WTC11 (cell line): Measurements from ENCODE around the gene FAM13B. TPM values are rescaled to one million over a fixed set of nuclear protein-coding genes. Genes with fewer than 3 reads are reported as not detected.
A peak's percentile ranks its signal among the peaks of the same experiment; 100 is the strongest.

ENCODE experiments used
- ATAC-seq: fragments of 200-7000 bp; cut with Tn5 transposase; 2 replicates; pipeline ENCODE4 v1.10.0; 2021; ENCODE audit warnings: mild to moderate bottlenecking, moderate library complexity
- Bru-seq: library from RNA; stranded (reverse); fragments of 400-500 nt; gene quantifications from one replicate; lab custom pipeline; 2021; lab: Mats Ljungman, UMichigan
- CTCF ChIA-PET: fragments of 300-600 bp; sonication (Branson Sonifier 250); formaldehyde crosslinking; loops from one replicate; lab custom pipeline; 2021; ENCODE audit warnings: antibody characterized with exemption; lab: Charles Lee
- POLR2A ChIA-PET: fragments of 350-600 bp; sonication (Branson Sonifier 250); formaldehyde crosslinking; loops from one replicate; lab custom pipeline; 2021; ENCODE audit warnings: antibody characterized with exemption; lab: Charles Lee
- DNase-seq: peaks from one replicate; pipeline ENCODE4 v3.0.0; 2021; ENCODE audit warnings: low spot score
- H3K27ac Mint-ChIP-seq: 2 replicates; pipeline ENCODE4 v1.8.0; 2021; ENCODE audit warnings: mixed read lengths
- H3K27me3 Mint-ChIP-seq: 2 replicates; pipeline ENCODE4 v1.8.0; 2021; ENCODE audit warnings: low read depth, mild to moderate bottlenecking, moderate library complexity, mixed read lengths
- H3K36me3 Mint-ChIP-seq: 2 replicates; pipeline ENCODE4 v1.8.0; 2021; ENCODE audit warnings: mixed read lengths
- H3K4me1 Mint-ChIP-seq: 2 replicates; pipeline ENCODE4 v1.8.0; 2022; ENCODE audit warnings: mixed read lengths
- H3K4me3 Mint-ChIP-seq: 2 replicates; pipeline ENCODE4 v1.8.0; 2021; ENCODE audit warnings: mild to moderate bottlenecking, moderate library complexity, mixed read lengths
- H3K9me3 Mint-ChIP-seq: 2 replicates; pipeline ENCODE4 v1.8.0; 2021; ENCODE audit warnings: mixed read lengths
- CREB1 ChIP-seq: sonication (generic); formaldehyde crosslinking; IDR thresholded peaks from 2 replicates; pipeline ENCODE4 v1.8.0; 2023; ENCODE audit warnings: mild to moderate bottlenecking, missing genetic modification reagents
- EMX1 ChIP-seq: fragments of 250-450 bp; sonication (Bioruptor Pico); IDR thresholded peaks from 2 replicates; pipeline ENCODE4 v1.8.0; 2021; ENCODE audit warnings: mild to moderate bottlenecking
- GABPB1 ChIP-seq: sonication (generic); formaldehyde crosslinking; IDR thresholded peaks from 2 replicates; pipeline ENCODE4 v1.8.1; 2023; ENCODE audit warnings: mild to moderate bottlenecking, missing genetic modification reagents
- HMGA2 ChIP-seq: fragments of 250-450 bp; sonication (Bioruptor Pico); IDR thresholded peaks from 2 replicates; pipeline ENCODE4 v1.4.0; 2021; ENCODE audit warnings: mild to moderate bottlenecking, moderate library complexity
- MXD4 ChIP-seq: fragments of 250-450 bp; sonication (Bioruptor Pico); IDR thresholded peaks from 2 replicates; pipeline ENCODE4 v1.8.0; 2021; ENCODE audit warnings: mild to moderate bottlenecking, moderate library complexity, borderline replicate concordance
- NFYB ChIP-seq: sonication (generic); formaldehyde crosslinking; conservative IDR thresholded peaks from 2 replicates; pipeline ENCODE4 v1.8.0; 2022; ENCODE audit warnings: low read depth, missing genetic modification reagents
- NR1H2 ChIP-seq: sonication (generic); formaldehyde crosslinking; IDR thresholded peaks from 2 replicates; pipeline ENCODE4 v1.9.0; 2021; ENCODE audit warnings: mild to moderate bottlenecking, moderate library complexity, missing genetic modification reagents
- NR3C1 ChIP-seq: sonication (generic); formaldehyde crosslinking; conservative IDR thresholded peaks from 2 replicates; pipeline ENCODE4 v1.8.1; 2023; ENCODE audit warnings: low read depth, mild to moderate bottlenecking, missing genetic modification reagents
- TEAD1 ChIP-seq: sonication (generic); formaldehyde crosslinking; IDR thresholded peaks from 2 replicates; pipeline ENCODE4 v1.8.0; 2022; ENCODE audit warnings: mild to moderate bottlenecking, missing genetic modification reagents
- TP53 ChIP-seq: sonication (generic); formaldehyde crosslinking; IDR thresholded peaks from 2 replicates; pipeline ENCODE4 v1.8.1; 2023; ENCODE audit warnings: mild to moderate bottlenecking, missing genetic modification reagents
- ZNF263 ChIP-seq: sonication (generic); formaldehyde crosslinking; IDR thresholded peaks from 2 replicates; pipeline ENCODE4 v1.8.1; 2022; ENCODE audit warnings: low read depth, mild to moderate bottlenecking, moderate library complexity, missing genetic modification reagents
- ZNF396 ChIP-seq: fragments of 250-450 bp; sonication (Bioruptor Pico); IDR thresholded peaks from 2 replicates; pipeline ENCODE4 v1.8.0; 2021; ENCODE audit warnings: mild to moderate bottlenecking, moderate library complexity, borderline replicate concordance
- ZNF416 ChIP-seq: fragments of 250-450 bp; sonication (Bioruptor Pico); IDR thresholded peaks from 2 replicates; pipeline ENCODE4 v1.9.0; 2021; ENCODE audit warnings: mild to moderate bottlenecking, inconsistent platforms
- long read RNA-seq, 3 experiments: library from RNA in 1 of 3; library from capped mRNA in 1 of 3; library from polyadenylated mRNA in 1 of 3; unstranded in 2 of 3; stranded (forward) in 1 of 3; transcript quantifications; one replicate each; pipeline ENCODE4 v2.0.0, GENCODE V29; 2021
- total RNA-seq: library from RNA; stranded (reverse); gene quantifications from 3 replicates; pipeline ENCODE4 v1.2.3, GENCODE V29; 2021
- TF ChIP-seq, protein P1 (sequence below): fragments of 200-600 bp; IDR thresholded peaks from 2 replicates; pipeline ENCODE4 v1.8.0; 2022; ENCODE audit warnings: antibody characterized with exemption
- TF ChIP-seq, protein P2 (sequence below): fragments of 250-450 bp; sonication (Bioruptor Pico); IDR thresholded peaks from 2 replicates; pipeline ENCODE4 v1.9.0; 2021; ENCODE audit warnings: moderate library complexity, mild to moderate bottlenecking, inconsistent platforms, borderline replicate concordance
- TF ChIP-seq, protein P3 (sequence below): sonication (generic); formaldehyde crosslinking; IDR thresholded peaks from 2 replicates; pipeline ENCODE4 v1.8.0; 2022; ENCODE audit warnings: mild to moderate bottlenecking, missing genetic modification reagents
- TF ChIP-seq, protein P4 (sequence below): sonication (generic); formaldehyde crosslinking; conservative IDR thresholded peaks from 2 replicates; pipeline ENCODE4 v1.8.1; 2023; ENCODE audit warnings: mild to moderate bottlenecking, low read depth, missing genetic modification reagents, moderate library complexity
- TF ChIP-seq, protein P5 (sequence below): fragments of 250-450 bp; sonication (Bioruptor Pico); IDR thresholded peaks from 2 replicates; pipeline ENCODE4 v1.9.0; 2021; ENCODE audit warnings: mild to moderate bottlenecking
- TF ChIP-seq, protein P6 (sequence below): sonication (generic); formaldehyde crosslinking; IDR thresholded peaks from 2 replicates; pipeline ENCODE4 v1.8.0; 2022; ENCODE audit warnings: mild to moderate bottlenecking, missing genetic modification reagents
- TF ChIP-seq, protein P7 (sequence below): sonication (generic); formaldehyde crosslinking; IDR thresholded peaks from 2 replicates; pipeline ENCODE4 v1.8.1; 2023; ENCODE audit warnings: mild to moderate bottlenecking, moderate library complexity, missing genetic modification reagents
- TF ChIP-seq, protein P8 (sequence below): sonication (generic); formaldehyde crosslinking; IDR thresholded peaks from 2 replicates; pipeline ENCODE4 v1.8.1; 2022; ENCODE audit warnings: low read depth, mild to moderate bottlenecking, moderate library complexity, missing genetic modification reagents, borderline replicate concordance

Gene FAM13B
- 14.3 to 15.6 TPM (median 15.2 TPM) in 3 replicates for total RNA-seq
- Bru-seq, nascent RNA, result percentile 86 among the genes with signal in this experiment
- long read RNA-seq, experiment 1, full-length matches to known transcripts, result 4 of 19 reads
- long read RNA-seq, experiment 1, partial matches to known transcripts, result 4 of 19 reads
- long read RNA-seq, experiment 1, other reads (novel, unspliced or antisense), result 11 of 19 reads
- long read RNA-seq, experiment 2, full-length matches to known transcripts, result 1 of 14 reads
- long read RNA-seq, experiment 2, partial matches to known transcripts, result 5 of 14 reads
- long read RNA-seq, experiment 2, other reads (novel, unspliced or antisense), result 8 of 14 reads
- long read RNA-seq, experiment 3, partial matches to known transcripts, result 1 of 5 reads
- long read RNA-seq, experiment 3, other reads (novel, unspliced or antisense), result 4 of 5 reads

DNA sequence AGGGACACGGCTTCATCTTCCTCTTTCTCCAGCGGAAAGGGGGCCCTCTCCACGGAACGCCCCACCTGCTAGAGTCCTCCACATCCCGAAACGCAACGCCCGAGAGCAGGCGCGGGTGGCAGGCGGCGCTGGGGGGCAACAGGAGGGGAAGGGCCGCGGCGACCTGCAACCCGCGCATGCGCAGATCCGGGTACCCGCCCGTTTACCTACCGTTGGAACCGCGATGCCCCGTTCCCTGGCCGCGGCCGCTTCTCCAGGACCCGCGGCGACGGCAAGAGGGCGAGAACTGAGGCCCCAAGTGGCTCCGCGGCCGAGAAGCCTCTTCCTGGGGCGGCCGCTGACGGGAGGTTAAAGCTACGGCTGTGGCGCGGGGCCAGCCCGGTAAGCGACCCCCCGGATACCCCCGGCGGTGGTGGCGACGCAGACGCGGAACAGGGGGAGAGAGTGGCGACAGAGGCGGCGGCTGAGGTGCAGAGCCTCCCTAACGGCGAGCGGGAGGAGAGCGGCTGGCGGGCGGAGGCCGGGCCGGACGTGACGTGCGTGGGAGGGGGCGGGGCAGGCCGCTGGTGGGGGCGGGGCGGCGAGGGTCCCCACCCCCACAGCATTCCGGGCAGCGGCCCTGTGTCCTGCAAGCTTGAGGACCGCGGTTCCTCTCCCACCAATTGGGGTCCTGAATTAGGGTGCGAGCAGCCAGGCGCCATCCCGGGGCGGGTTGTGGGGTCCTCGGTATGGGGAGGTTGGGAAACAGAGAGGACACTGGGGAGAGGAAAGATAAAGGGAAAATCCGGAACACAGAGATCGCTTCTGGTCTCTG, at the start of gene FAM13B:
Gene FAM13B, minus strand, starts transcription at position 508 of the 814 bp plus-strand sequence. CDS start 13,968 bp downstream, outside the sequence.
- peak within 1 kb of the TSS; percentile 97 for H3K27ac Mint-ChIP-seq
- ChIA-PET POLR2A (interaction anchor here (0.5 to 1.5 kb wide), 4 partner anchors 23 to 144 kb away, joined by 3 to 5 read pairs (median 4); partner anchors contain the start of gene PKD2L2), CTCF (interaction anchor here (1.1 to 5.3 kb wide), 3 partner anchors 32 to 100 kb away, joined by 5 to 74 read pairs (median 15); no protein-coding TSS in a partner anchor)
- H3K27me3 Mint-ChIP-seq, result no peaks in the 10 kb centered on the region
- DNase-seq, result peak; percentile 80
- peak; percentile 72 for ATAC-seq
- H3K4me3 Mint-ChIP-seq, result peak within 1 kb of the TSS; percentile 98
- no peaks in the 10 kb centered on the region for H3K9me3 Mint-ChIP-seq
- H3K4me1 Mint-ChIP-seq, result peaks cover 39% of the 10 kb centered on the region
- H3K36me3 Mint-ChIP-seq, result 0 out of 2 replicates have a peak, but pooled peaks cover 2% of the 10 kb centered on the region
- TF ChIP-seq ZNF263 (no peak), ZNF396 (no peak), NR1H2 (CRISPR knock-in tag) (no peak), MXD4 (CRISPR knock-in tag) (no peak), GABPB1 (CRISPR knock-in tag) (no peak; the same call in none of the 2 replicates), HMGA2 (CRISPR knock-in tag) (no peak), ZNF416 (CRISPR knock-in tag) (no peak), NFYB (CRISPR knock-in tag) (no peak), TEAD1 (CRISPR knock-in tag) (peak; percentile 75), EMX1 (CRISPR knock-in tag) (0 out of 2 replicates have a peak, but pooled peaks have one; percentile 9), CREB1 (CRISPR knock-in tag) (no peak), TP53 (0 out of 2 replicates have a peak, but pooled peaks have one; percentile 77), NR3C1 (CRISPR knock-in tag) (no peak)
- TF ChIP-seq, protein P1, sequence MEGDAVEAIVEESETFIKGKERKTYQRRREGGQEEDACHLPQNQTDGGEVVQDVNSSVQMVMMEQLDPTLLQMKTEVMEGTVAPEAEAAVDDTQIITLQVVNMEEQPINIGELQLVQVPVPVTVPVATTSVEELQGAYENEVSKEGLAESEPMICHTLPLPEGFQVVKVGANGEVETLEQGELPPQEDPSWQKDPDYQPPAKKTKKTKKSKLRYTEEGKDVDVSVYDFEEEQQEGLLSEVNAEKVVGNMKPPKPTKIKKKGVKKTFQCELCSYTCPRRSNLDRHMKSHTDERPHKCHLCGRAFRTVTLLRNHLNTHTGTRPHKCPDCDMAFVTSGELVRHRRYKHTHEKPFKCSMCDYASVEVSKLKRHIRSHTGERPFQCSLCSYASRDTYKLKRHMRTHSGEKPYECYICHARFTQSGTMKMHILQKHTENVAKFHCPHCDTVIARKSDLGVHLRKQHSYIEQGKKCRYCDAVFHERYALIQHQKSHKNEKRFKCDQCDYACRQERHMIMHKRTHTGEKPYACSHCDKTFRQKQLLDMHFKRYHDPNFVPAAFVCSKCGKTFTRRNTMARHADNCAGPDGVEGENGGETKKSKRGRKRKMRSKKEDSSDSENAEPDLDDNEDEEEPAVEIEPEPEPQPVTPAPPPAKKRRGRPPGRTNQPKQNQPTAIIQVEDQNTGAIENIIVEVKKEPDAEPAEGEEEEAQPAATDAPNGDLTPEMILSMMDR, result no peak
- TF ChIP-seq, protein P2, sequence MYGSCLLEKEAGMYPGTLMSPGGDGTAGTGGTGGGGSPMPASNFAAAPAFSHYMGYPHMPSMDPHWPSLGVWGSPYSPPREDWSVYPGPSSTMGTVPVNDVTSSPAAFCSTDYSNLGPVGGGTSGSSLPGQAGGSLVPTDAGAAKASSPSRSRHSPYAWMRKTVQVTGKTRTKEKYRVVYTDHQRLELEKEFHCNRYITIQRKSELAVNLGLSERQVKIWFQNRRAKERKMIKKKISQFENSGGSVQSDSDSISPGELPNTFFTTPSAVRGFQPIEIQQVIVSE, result no peak
- TF ChIP-seq, protein P3, sequence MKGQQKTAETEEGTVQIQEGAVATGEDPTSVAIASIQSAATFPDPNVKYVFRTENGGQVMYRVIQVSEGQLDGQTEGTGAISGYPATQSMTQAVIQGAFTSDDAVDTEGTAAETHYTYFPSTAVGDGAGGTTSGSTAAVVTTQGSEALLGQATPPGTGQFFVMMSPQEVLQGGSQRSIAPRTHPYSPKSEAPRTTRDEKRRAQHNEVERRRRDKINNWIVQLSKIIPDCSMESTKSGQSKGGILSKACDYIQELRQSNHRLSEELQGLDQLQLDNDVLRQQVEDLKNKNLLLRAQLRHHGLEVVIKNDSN (CRISPR knock-in tag), result peak; percentile 58
- TF ChIP-seq, protein P4, sequence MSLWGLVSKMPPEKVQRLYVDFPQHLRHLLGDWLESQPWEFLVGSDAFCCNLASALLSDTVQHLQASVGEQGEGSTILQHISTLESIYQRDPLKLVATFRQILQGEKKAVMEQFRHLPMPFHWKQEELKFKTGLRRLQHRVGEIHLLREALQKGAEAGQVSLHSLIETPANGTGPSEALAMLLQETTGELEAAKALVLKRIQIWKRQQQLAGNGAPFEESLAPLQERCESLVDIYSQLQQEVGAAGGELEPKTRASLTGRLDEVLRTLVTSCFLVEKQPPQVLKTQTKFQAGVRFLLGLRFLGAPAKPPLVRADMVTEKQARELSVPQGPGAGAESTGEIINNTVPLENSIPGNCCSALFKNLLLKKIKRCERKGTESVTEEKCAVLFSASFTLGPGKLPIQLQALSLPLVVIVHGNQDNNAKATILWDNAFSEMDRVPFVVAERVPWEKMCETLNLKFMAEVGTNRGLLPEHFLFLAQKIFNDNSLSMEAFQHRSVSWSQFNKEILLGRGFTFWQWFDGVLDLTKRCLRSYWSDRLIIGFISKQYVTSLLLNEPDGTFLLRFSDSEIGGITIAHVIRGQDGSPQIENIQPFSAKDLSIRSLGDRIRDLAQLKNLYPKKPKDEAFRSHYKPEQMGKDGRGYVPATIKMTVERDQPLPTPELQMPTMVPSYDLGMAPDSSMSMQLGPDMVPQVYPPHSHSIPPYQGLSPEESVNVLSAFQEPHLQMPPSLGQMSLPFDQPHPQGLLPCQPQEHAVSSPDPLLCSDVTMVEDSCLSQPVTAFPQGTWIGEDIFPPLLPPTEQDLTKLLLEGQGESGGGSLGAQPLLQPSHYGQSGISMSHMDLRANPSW, result peak; percentile 78; the same call in 1 of the 2 replicates
- TF ChIP-seq, protein P5, sequence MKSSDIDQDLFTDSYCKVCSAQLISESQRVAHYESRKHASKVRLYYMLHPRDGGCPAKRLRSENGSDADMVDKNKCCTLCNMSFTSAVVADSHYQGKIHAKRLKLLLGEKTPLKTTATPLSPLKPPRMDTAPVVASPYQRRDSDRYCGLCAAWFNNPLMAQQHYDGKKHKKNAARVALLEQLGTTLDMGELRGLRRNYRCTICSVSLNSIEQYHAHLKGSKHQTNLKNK (CRISPR knock-in tag), result no peak
- TF ChIP-seq, protein P6, sequence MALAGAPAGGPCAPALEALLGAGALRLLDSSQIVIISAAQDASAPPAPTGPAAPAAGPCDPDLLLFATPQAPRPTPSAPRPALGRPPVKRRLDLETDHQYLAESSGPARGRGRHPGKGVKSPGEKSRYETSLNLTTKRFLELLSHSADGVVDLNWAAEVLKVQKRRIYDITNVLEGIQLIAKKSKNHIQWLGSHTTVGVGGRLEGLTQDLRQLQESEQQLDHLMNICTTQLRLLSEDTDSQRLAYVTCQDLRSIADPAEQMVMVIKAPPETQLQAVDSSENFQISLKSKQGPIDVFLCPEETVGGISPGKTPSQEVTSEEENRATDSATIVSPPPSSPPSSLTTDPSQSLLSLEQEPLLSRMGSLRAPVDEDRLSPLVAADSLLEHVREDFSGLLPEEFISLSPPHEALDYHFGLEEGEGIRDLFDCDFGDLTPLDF (CRISPR knock-in tag), result 0 out of 2 replicates have a peak, but pooled peaks have one; percentile 37
- TF ChIP-seq, protein P7, sequence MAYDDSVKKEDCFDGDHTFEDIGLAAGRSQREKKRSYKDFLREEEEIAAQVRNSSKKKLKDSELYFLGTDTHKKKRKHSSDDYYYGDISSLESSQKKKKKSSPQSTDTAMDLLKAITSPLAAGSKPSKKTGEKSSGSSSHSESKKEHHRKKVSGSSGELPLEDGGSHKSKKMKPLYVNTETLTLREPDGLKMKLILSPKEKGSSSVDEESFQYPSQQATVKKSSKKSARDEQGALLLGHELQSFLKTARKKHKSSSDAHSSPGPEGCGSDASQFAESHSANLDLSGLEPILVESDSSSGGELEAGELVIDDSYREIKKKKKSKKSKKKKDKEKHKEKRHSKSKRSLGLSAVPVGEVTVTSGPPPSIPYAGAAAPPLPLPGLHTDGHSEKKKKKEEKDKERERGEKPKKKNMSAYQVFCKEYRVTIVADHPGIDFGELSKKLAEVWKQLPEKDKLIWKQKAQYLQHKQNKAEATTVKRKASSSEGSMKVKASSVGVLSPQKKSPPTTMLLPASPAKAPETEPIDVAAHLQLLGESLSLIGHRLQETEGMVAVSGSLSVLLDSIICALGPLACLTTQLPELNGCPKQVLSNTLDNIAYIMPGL (CRISPR knock-in tag), result peak; percentile 91; the same call in 1 of the 2 replicates
- TF ChIP-seq, protein P8, sequence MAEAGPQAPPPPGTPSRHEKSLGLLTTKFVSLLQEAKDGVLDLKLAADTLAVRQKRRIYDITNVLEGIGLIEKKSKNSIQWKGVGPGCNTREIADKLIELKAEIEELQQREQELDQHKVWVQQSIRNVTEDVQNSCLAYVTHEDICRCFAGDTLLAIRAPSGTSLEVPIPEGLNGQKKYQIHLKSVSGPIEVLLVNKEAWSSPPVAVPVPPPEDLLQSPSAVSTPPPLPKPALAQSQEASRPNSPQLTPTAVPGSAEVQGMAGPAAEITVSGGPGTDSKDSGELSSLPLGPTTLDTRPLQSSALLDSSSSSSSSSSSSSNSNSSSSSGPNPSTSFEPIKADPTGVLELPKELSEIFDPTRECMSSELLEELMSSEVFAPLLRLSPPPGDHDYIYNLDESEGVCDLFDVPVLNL (CRISPR knock-in tag), result no peak
